ENCODE data around the gene ST8SIA6.

DNA sequence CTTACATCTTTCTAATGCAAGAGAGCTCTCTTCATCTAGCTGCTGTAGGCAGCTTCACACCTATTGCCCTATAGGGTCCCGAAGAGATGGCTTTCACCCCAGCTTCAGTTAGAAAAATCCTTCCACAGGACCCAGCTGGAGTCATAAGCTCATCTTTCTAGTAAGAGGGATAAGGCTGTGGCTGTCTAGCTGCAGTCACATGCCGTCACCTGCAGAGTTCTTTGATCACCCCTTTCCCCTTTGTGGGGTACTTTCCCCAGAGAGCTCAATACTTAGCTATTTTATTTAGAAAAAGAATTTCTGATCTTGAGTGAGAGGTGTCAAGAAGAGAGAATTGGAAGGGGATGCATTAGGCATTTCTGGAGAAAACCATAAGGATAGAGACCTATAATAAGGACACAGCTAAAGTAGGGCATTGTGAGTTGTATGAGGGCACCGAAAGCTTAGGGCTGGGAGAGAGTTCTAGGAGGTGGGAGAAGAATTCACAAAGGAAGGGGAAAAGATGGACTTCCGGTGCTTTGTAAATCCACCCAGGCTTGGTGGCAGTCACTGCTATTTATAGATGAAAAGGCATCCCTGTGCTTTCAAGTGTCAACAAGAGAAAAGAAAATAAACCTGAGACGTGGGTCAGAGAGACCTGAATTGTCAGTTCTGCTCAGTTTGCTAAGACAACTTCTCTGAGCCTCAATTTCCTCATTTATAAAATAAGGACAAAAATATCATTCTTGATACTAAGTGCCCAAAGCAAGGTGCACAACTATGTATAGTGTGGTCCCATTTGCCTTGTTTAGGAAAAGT, 11.1 kb upstream of the ST8SIA6 start:
- TF ChIP-seq EZH2 (IDR thresholded peaks at IDR 0.05; ENCODE audit: borderline replicate concordance, control insufficient read depth, low read depth, low read length), result no peak
- TF ChIP-seq, protein P1, sequence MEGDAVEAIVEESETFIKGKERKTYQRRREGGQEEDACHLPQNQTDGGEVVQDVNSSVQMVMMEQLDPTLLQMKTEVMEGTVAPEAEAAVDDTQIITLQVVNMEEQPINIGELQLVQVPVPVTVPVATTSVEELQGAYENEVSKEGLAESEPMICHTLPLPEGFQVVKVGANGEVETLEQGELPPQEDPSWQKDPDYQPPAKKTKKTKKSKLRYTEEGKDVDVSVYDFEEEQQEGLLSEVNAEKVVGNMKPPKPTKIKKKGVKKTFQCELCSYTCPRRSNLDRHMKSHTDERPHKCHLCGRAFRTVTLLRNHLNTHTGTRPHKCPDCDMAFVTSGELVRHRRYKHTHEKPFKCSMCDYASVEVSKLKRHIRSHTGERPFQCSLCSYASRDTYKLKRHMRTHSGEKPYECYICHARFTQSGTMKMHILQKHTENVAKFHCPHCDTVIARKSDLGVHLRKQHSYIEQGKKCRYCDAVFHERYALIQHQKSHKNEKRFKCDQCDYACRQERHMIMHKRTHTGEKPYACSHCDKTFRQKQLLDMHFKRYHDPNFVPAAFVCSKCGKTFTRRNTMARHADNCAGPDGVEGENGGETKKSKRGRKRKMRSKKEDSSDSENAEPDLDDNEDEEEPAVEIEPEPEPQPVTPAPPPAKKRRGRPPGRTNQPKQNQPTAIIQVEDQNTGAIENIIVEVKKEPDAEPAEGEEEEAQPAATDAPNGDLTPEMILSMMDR (IDR thresholded peaks at IDR 0.05 in 2 of 3, conservative IDR thresholded peaks at IDR 0.05 in 1 of 3; ENCODE audit: control insufficient read depth in 2 of 3, extremely low read depth in 1 of 3, insufficient read depth in 1 of 3, low read depth in 3 of 3, low read length in 3 of 3), result no peak
- TF ChIP-seq TARDBP (IDR thresholded peaks at IDR 0.05; ENCODE audit: borderline replicate concordance), result no peak
- no peak for TF ChIP-seq TCF7 (IDR thresholded peaks at IDR 0.05; ENCODE audit: borderline replicate concordance)
- TF ChIP-seq RAD21 (IDR thresholded peaks at IDR 0.05; ENCODE audit: insufficient read depth, low read depth, low read length), result no peak
- no peak for TF ChIP-seq EGR1 (IDR thresholded peaks at IDR 0.05; ENCODE audit: borderline replicate concordance in 1 of 2, low read depth in 2 of 2, low read length in 2 of 2)

Data from GM12878 (cell line).